ENCODE results near the gene THSD4.

GRCh38 chr15:71083349-71083748 lies 31.9 kb upstream of the THSD4 start:
- TF ChIP-seq, protein P1, sequence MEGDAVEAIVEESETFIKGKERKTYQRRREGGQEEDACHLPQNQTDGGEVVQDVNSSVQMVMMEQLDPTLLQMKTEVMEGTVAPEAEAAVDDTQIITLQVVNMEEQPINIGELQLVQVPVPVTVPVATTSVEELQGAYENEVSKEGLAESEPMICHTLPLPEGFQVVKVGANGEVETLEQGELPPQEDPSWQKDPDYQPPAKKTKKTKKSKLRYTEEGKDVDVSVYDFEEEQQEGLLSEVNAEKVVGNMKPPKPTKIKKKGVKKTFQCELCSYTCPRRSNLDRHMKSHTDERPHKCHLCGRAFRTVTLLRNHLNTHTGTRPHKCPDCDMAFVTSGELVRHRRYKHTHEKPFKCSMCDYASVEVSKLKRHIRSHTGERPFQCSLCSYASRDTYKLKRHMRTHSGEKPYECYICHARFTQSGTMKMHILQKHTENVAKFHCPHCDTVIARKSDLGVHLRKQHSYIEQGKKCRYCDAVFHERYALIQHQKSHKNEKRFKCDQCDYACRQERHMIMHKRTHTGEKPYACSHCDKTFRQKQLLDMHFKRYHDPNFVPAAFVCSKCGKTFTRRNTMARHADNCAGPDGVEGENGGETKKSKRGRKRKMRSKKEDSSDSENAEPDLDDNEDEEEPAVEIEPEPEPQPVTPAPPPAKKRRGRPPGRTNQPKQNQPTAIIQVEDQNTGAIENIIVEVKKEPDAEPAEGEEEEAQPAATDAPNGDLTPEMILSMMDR (IDR thresholded peaks at IDR 0.05) = no peak
- TF ChIP-seq POLR2A (IDR thresholded peaks at IDR 0.05) = no peak

All from suprapubic skin (tissue), 3 donors.